ENCODE measurements around the gene LMO2. TPM values are rescaled to one million over a fixed set of nuclear protein-coding genes. Genes with fewer than 3 reads are reported as not detected.

The LMO2 gene
- total RNA-seq, 1 donor from 2014 or later = 9.1 TPM

- ATAC-seq (ENCODE audit: poor library complexity) (no peak), DNase-seq (no peak)
- intact Hi-C loops (cut with DNase I) = no loop called here
Observed at GRCh38 chr11:33894398-33894746, 2.5 kb upstream of the LMO2 start.

GRCh38 chr11:33893711-33894397, 2.0 kb upstream of the LMO2 start:
- intact Hi-C loops (cut with DNase I) = no loop called here
- peak; percentile 70 for ATAC-seq (ENCODE audit: poor library complexity)
- no peak for DNase-seq

- DNase-seq (no peak), ATAC-seq (ENCODE audit: poor library complexity) (no peak)
- intact Hi-C loops (cut with DNase I) = no loop called here
Observed at GRCh38 chr11:33892906-33893594, 1.2 kb upstream of the LMO2 start.

GRCh38 chr11:33889821-33890378, 2.0 kb downstream of the LMO2 start:
- no peak for ATAC-seq (ENCODE audit: poor library complexity)
- no peak for DNase-seq
- intact Hi-C loops (cut with DNase I) = no loop called here

GRCh38 chr11:33889296-33889695, 2.6 kb downstream of the LMO2 start:
- no peak for DNase-seq
- intact Hi-C loops (cut with DNase I) = no loop called here
- ATAC-seq (ENCODE audit: poor library complexity) = no peak

GRCh38 chr11:33887886-33888285, 4.0 kb downstream of the LMO2 start:
- intact Hi-C loops (cut with DNase I) = no loop called here
- DNase-seq (no peak), ATAC-seq (ENCODE audit: poor library complexity) (no peak)

- DNase-seq (no peak), ATAC-seq (ENCODE audit: poor library complexity) (no peak)
- intact Hi-C loops (cut with DNase I) = no loop called here
Observed at GRCh38 chr11:33885338-33886005, 6.4 kb downstream of the LMO2 start.

GRCh38 chr11:33884601-33885000, 7.3 kb downstream of the LMO2 start:
- intact Hi-C loops (cut with DNase I) = no loop called here
- ATAC-seq (ENCODE audit: poor library complexity) = no peak
- no peak for DNase-seq

GRCh38 chr11:33884035-33884434, 7.8 kb downstream of the LMO2 start:
- intact Hi-C loops (cut with DNase I) = no loop called here
- no peak for DNase-seq
- ATAC-seq (ENCODE audit: poor library complexity) = no peak

- intact Hi-C loops (cut with DNase I) = no loop called here
- DNase-seq (no peak), ATAC-seq (ENCODE audit: poor library complexity) (no peak)
Observed at GRCh38 chr11:33881651-33882503, 10.0 kb downstream of the LMO2 start.

GRCh38 chr11:33880979-33881378, 10.9 kb downstream of the LMO2 start:
- no peak for ATAC-seq (ENCODE audit: poor library complexity)
- intact Hi-C loops (cut with DNase I) = no loop called here
- no peak for DNase-seq

GRCh38 chr11:33879375-33879774, 12.5 kb downstream of the LMO2 start:
- intact Hi-C loops (cut with DNase I) = no loop called here
- ATAC-seq (ENCODE audit: poor library complexity) (no peak), DNase-seq (no peak)

GRCh38 chr11:33877038-33877437, 14.8 kb downstream of the LMO2 start:
- intact Hi-C loops (cut with DNase I) = no loop called here
- DNase-seq (no peak), ATAC-seq (ENCODE audit: poor library complexity) (no peak)

- ATAC-seq (ENCODE audit: poor library complexity) = no peak
- intact Hi-C loops (cut with DNase I) = no loop called here
- DNase-seq = no peak
Observed at GRCh38 chr11:33875621-33876294, 16.1 kb downstream of the LMO2 start.

GRCh38 chr11:33874910-33875490, 16.9 kb downstream of the LMO2 start:
- DNase-seq = no peak
- ATAC-seq (ENCODE audit: poor library complexity) = no peak
- intact Hi-C loops (cut with DNase I) = no loop called here

- no peak for ATAC-seq (ENCODE audit: poor library complexity)
- no peak for DNase-seq
- intact Hi-C loops (cut with DNase I) = no loop called here
Observed at GRCh38 chr11:33874433-33874832, 17.4 kb downstream of the LMO2 start.

- DNase-seq = peak; percentile 69
- intact Hi-C loops (cut with DNase I) = loop anchor here (10.0 kb wide), 1 partner anchor 495 kb away; no protein-coding TSS in a partner anchor
- ATAC-seq (ENCODE audit: poor library complexity) = peak; percentile 73
Observed at GRCh38 chr11:33869481-33870422, 22.1 kb downstream of the LMO2 start.

Measured in Right ventricle myocardium superior (tissue), 1 donor.